ENCODE results near the gene CD6.

- TF ChIP-seq POLR2A (IDR thresholded peaks at IDR 0.05) (no peak), CTCF (IDR thresholded peaks at IDR 0.05 in 4 of 5, conservative IDR thresholded peaks at IDR 0.05 in 1 of 5) (no peak)
Measured at GRCh38 chr11:61042537-61042936, 71.1 kb downstream of the CD6 start.
